ENCODE measurements around the gene SPECC1L. TPM values are rescaled to one million over a fixed set of nuclear protein-coding genes. Genes with fewer than 3 reads are reported as not detected.
"Not testable (repeated sequence)": the region's sequence is repeated elsewhere in the genome, so short reads cannot be mapped to it uniquely, and the experiment has no call there.

The SPECC1L gene
- total RNA-seq, 1 donor from 2014 or later, result 25.0 TPM

- Histone ChIP-seq H3K4me3 (ENCODE audit: low read depth, low read length) (no peak overlapping the region), H3K36me3 (ENCODE audit: control insufficient read depth, insufficient read depth, low read length) (no peaks in the 10 kb centered on the region), H3K27me3 (ENCODE audit: control insufficient read depth, insufficient read depth, low read length) (no peaks in the 10 kb centered on the region)
- TF ChIP-seq CTCF (IDR thresholded peaks at IDR 0.05; ENCODE audit: insufficient read depth, low read length, severe bottlenecking), result no peak
- DNase-seq (ENCODE audit: low read depth) (no peak), FAIRE-seq (no peak)
These were observed 34.0 kb upstream of the SPECC1L start for GRCh38 chr22:24236656-24237055.

DNA sequence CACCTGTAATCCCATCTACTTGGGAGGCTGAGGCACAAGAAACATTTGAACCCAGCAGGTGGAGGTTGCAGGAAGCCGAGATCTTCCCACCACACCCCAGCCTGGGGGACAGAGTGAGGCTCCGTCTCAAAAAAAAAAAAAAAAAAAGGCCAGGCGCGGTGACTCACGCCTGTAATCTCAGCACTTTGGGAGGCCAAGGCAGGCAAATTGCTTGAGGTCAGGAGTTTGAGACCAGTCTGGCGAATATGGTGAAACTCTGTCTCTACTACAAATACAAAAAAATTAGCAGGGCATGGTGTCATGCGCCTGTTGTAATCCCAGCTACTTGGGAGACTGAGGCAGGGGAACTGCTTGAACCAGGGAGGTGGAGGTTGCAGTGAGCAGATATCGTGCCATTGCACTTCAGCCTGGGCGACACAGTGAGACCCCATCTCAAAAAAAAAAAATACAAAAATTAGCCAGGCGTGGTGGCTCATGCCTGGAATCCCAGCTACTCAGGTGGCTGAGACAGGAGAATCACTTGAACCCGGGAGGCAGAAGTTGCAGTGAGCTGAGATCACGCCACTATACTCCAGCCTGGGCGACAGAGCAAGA, 32.4 kb upstream of the SPECC1L start:
- DNase-seq (ENCODE audit: low read depth); H3K27me3 ChIP-seq (ENCODE audit: control insufficient read depth, insufficient read depth, low read length); FAIRE-seq; H3K36me3 ChIP-seq (ENCODE audit: control insufficient read depth, insufficient read depth, low read length); H3K4me3 ChIP-seq (ENCODE audit: low read depth, low read length): not testable (repeated sequence)

- Histone ChIP-seq H3K27me3 (ENCODE audit: control insufficient read depth, insufficient read depth, low read length) (no peaks in the 10 kb centered on the region), H3K4me3 (ENCODE audit: low read depth, low read length) (no peak overlapping the region), H3K36me3 (ENCODE audit: control insufficient read depth, insufficient read depth, low read length) (no peaks in the 10 kb centered on the region)
- TF ChIP-seq CTCF (IDR thresholded peaks at IDR 0.05; ENCODE audit: insufficient read depth, low read length, severe bottlenecking), result no peak
- DNase-seq (ENCODE audit: low read depth), result no peak
- FAIRE-seq, result no peak
These were observed 30.2 kb upstream of the SPECC1L start for GRCh38 chr22:24240381-24240780.

DNA sequence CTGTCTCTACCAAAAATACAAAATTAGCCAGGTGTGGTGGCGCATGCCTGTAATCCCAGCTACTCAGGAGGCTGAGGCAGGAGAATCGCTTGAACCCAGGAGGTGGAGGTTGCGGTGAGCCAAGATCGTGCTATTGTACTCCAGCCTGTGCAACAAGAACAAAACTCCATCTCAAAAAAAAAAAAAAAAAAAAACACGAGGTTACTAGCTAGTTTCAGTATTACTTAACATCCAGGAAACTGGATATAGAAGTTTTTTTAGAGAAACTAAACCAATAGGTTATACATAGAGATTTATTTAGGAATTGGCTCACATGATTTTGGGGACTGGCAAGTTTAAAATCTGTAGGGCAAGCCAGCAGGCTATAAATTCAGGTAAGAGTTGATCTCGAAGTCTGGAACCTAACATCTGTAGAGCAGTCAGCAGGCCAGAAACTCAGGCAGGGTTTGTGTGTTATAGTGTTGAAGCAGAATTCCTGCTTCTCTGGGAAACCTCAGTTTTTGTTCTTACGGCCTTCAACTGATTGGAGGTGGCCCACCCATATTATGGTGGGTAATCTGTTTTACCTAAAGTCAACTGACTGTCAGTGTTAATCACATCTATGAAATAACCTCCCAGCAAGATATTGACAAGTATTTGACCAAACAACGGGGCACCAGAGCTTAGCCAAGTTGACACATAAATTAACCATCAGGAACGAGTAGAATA, 29.5 kb upstream of the SPECC1L start:
- not testable (repeated sequence) for DNase-seq (ENCODE audit: low read depth); H3K27me3 ChIP-seq (ENCODE audit: control insufficient read depth, insufficient read depth, low read length); FAIRE-seq; H3K36me3 ChIP-seq (ENCODE audit: control insufficient read depth, insufficient read depth, low read length); H3K4me3 ChIP-seq (ENCODE audit: low read depth, low read length)

DNA sequence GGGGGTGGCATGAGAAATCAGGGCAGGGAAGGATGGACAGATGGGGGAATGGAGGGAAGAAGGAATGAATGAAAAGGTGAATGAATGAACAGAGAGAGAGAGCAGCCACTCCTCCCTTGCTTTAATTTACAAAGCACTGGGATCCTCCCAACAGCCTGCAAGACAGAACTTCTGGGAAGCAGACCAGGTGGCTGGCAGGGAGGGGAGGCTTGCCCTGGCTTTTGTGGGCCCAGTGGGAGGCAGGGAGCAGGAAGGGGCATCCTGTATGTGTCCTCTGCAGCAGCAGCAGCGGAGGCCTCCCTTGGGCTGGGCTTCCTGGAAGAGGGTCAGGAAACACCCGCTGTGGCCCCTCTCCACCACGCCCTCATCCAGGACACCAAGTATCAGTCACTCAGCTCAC, 27.2 kb upstream of the SPECC1L start:
- not testable (repeated sequence) for DNase-seq (ENCODE audit: low read depth); H3K36me3 ChIP-seq (ENCODE audit: control insufficient read depth, insufficient read depth, low read length); H3K27me3 ChIP-seq (ENCODE audit: control insufficient read depth, insufficient read depth, low read length); FAIRE-seq; H3K4me3 ChIP-seq (ENCODE audit: low read depth, low read length)

DNA sequence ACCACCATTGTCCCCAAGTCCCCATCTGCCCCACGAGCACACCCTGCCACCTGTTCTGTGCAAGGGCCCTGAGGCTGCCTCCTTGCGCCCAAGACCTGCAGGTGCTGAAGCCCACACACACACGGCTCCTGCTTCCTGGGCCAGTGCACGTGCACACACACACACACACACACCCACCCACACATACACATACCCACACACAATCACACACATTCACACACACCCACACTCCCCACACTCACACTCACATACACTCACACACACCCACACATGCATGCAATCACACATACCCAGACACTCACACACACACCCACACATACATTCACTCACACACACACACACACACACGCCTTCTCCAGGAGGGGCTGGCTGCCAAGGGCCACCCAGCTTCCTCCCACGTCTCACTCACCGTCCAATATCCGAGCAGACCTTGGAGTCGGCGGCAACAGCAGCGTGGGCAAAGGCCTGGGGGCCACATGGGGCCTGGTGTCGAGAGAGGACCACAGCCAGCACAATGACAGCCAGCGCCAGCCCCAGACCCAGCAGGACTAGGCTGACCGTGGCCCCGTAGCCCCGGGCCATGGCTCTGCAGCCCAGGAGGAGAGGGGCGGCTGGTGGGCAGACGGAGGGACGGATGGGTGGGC, 26.4 kb upstream of the SPECC1L start:
- FAIRE-seq (peak; percentile 52), DNase-seq (ENCODE audit: low read depth) (no peak)
- no peak for TF ChIP-seq CTCF (IDR thresholded peaks at IDR 0.05; ENCODE audit: insufficient read depth, low read length, severe bottlenecking)
- Histone ChIP-seq H3K4me3 (ENCODE audit: low read depth, low read length) (no peak overlapping the region), H3K27me3 (ENCODE audit: control insufficient read depth, insufficient read depth, low read length) (no peaks in the 10 kb centered on the region), H3K36me3 (ENCODE audit: control insufficient read depth, insufficient read depth, low read length) (no peaks in the 10 kb centered on the region)

- not testable (repeated sequence) for H3K27me3 ChIP-seq (ENCODE audit: control insufficient read depth, insufficient read depth, low read length); H3K4me3 ChIP-seq (ENCODE audit: low read depth, low read length); FAIRE-seq; DNase-seq (ENCODE audit: low read depth); H3K36me3 ChIP-seq (ENCODE audit: control insufficient read depth, insufficient read depth, low read length)
These were observed 25.6 kb upstream of the SPECC1L start, which contains the start of gene GGT5 for GRCh38 chr22:24245030-24245431. Gene GGT5 (minus strand): TSS chr22:24245082. CDS start chr22:24244725, 357 bp downstream.

- H3K36me3 ChIP-seq (ENCODE audit: control insufficient read depth, insufficient read depth, low read length); DNase-seq (ENCODE audit: low read depth); H3K27me3 ChIP-seq (ENCODE audit: control insufficient read depth, insufficient read depth, low read length); H3K4me3 ChIP-seq (ENCODE audit: low read depth, low read length); FAIRE-seq: not testable (repeated sequence)
These were observed 24.8 kb upstream of the SPECC1L start for GRCh38 chr22:24245584-24246561.

Measured in bronchial epithelial cell (primary cell).